NCI-H345 treated with DMSO at 0.1 percent for 48 hours (cell line): ENCODE measurements around the gene LSM4.
"Not testable (repeated sequence)": the region's sequence is repeated elsewhere in the genome, so short reads cannot be mapped to it uniquely, and the experiment has no call there.

ENCODE experiments used
- DNase-seq: peaks from one replicate; lab custom pipeline; 2025; ENCODE audit not compliant: unreplicated experiment; lab: John Stamatoyannopoulos, UW

LSM4 gene

GRCh38 chr19:18322759-18323460 is at the start of gene LSM4:
LSM4 (minus strand) TSS chr19:18323076; CDS start chr19:18323020, 56 bp downstream.
- DNase-seq = peak; percentile 87

DNA sequence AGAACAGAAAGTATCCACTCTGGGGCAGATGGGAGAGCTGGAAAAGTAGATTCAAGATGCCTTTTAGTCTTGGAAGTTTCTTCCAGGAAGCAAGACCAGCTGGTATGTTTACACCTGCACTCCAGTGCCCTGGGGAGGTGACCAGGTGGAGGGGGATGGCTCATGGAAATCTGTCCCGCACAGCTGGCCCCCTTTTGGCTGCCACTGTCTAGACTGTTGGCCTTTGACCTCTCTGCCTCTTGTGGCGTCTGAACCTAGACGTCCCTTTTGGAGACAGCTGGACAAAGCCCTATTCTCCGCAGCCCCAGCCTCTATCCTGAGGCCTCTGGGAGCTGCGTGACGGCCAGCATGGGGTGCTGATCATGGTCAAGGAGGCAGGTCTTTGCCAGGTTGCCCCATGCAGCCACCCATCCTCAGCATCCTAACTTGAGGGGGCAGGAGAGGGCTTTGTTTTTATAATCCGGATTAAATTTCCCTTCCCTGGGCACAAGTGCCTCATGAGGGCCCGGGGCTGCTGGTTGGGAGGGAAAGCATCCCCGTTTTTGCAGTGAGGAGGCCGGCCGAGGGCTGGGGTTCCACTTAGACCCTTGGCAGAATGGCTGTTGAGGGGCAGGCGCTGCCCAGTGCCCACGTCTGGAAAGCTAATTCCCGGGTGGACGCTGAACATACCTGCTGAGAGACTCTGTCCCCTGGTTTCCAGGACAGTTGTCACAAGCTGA is 45.8 kb upstream of the LSM4 start:
- DNase-seq = no peak

DNA sequence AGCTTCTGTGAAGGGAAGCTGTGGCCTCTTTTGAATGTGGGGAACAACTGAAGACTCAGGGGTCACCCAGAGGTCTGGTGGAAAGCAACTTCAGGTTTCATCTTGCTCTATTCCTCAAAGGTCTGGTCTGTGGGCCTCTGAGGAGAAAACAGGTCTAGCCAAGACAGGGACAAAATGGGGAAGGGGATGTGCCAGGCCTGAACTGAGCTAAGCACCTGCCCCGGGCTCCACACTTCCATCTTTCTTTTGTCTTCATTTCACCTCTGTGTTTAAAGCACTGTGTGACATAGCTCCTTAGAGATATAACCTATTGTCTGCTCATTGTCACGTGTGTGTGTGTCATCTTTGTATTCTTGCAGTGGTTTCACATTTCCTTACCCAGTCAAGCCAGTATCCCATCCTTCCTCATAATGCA is 43.2 kb upstream of the LSM4 start:
- no peak for DNase-seq

DNA sequence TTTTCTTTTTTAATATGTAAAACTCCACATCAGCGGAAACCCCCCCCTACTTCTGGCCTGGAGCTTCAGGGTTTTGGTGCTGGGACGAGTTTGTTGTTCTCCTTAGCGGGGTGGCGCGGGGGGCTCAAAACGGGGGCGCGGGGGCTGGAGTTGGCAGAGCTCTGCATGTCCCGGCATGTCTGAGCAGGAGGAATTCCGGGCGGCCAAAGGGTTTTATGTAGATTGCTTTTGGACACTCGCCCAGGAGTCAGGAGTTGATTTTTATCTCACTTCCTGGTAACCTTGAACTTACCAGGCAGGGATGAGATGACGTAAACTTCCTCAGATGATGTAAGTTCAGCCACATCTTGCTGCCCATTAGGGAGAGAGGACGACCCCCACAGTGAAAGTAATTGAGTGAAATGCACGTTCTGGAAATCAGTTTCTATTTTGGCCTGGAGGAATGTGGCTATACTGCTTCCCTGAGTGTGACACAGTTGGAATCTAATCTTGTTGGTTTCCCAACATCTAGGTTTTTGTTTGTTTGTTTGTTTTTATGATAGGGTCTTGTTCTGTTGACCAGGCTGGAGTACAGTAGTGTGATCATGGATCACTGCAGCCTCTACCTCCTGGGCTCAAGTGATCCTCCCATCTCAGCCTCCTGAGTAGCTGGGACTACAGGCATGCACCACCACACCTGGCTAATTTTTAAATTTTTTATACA is 42.1 kb upstream of the LSM4 start:
- DNase-seq = peak; percentile 40

DNA sequence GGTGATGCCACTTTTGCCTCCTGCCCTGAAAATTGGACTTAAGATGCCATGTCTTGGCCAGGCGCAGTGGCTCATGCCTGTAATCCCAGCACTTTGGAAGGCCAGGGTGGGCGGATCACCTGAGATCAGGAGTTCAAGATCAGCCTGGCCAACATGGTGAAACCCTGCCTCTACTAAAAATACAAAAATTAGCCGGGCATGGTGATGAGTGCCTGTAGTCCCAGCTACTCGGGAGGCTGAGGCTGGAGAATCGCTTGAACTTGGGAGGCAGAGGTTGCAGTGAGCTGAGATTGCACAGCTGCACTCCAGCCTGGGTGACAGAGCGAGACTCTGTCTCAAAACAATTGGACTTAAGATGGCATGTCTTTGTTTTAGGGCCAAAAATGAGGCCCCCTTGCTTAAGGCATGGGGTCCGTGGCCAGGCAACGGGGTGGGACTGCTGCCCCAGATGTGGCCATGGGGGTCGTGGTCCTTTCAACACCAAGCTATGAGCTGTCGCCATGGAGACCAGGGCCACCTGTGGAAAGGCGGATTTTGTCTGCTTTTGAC is 41.5 kb upstream of the LSM4 start:
- DNase-seq = not testable (repeated sequence)

- no peak for DNase-seq
Measured at GRCh38 chr19:18363787-18364186, 40.9 kb upstream of the LSM4 start.

DNA sequence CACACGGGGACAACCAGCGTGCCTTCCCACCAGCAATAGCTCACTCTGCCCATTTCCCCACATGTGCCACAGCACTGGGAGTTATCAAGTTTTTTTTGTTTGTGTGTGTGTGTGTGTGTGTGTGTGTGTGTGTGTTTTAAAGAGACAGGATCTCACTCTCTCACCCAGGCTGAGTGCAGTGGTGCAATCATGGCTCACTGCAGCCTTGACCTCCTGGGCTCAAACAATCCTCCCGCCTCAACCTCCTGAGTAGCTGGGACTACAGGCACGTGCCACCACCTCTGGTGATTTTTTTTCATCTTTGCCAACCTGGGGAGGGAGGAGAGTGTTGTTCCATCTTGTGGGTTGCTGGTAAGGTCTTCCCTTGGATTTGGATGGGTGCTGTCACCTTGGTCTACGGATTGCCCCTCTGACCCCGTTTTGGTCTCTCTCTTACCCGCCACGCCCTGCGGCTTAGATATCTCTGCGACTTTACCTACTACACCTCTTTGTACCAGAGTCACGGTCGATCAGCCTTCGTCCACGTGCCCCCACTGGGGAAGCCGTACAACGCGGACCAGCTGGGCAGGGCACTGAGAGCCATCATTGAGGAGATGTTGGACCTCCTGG is 40.2 kb upstream of the LSM4 start:
- no peak for DNase-seq

- no peak for DNase-seq
Measured at GRCh38 chr19:18361646-18362045, 38.8 kb upstream of the LSM4 start.

DNA sequence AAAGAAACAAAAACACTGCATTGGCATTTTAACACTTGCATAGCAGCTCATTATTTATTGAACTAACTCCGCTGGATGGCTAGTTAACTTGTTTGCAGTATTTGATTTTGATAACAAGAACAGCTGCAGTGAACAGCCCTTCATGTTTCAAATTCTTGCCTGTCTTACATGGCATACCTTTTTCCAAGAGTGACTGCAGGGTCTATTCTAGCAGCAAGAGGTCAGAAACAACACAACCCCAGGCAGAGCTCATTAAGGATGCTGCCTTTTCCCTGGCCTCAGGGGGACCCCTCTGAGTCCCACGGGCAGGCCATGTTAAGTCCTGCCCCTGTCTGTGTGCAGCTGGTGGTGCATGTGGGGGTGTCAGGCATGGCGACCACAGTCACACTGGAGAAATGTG is 34.2 kb upstream of the LSM4 start:
- DNase-seq = no peak

DNA sequence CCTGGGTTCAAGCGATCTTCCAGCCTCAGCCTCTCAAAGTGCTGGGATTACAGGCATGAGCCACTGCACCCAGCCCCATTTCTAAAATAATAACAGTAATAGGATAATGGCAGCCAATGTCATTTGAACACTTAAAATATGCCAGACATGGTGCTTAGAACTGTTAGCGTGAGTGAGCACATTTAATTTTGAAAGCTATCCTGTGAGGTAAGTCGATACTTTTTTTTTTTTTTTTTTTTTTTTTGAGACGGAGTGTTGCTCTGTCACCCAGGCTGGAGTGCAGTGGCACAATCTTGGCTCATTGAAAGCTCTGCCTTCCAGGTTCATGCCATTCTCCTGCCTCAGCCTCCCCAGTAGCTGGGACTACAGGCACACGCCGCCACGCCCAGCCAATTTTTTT is 31.9 kb upstream of the LSM4 start:
- not testable (repeated sequence) for DNase-seq

GRCh38 chr19:18353378-18354005 is 30.6 kb upstream of the LSM4 start:
- no peak for DNase-seq

GRCh38 chr19:18351544-18351943 is 28.7 kb upstream of the LSM4 start:
- no peak for DNase-seq

DNA sequence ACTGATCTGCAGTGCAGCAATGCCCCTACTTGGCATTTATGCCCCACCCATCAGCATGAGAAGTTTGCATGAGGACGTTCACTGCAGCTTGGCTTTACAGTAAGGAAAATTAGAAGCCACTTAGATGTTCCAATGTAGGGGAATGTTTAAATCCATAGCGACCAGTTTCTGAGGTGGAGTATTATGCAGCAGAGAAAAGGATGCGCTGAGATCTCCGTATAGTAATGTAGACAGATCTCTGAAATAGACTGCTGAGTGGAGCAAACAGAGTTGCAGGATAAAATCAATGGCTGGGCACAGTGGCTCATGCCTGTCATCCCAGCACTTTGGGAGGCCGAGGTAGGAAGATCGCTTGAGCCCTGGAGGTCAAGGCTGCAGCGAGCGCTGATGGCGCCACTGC is 27.6 kb upstream of the LSM4 start:
- DNase-seq = no peak

- DNase-seq = no peak
Measured at GRCh38 chr19:18349524-18350128, 26.8 kb upstream of the LSM4 start.

DNA sequence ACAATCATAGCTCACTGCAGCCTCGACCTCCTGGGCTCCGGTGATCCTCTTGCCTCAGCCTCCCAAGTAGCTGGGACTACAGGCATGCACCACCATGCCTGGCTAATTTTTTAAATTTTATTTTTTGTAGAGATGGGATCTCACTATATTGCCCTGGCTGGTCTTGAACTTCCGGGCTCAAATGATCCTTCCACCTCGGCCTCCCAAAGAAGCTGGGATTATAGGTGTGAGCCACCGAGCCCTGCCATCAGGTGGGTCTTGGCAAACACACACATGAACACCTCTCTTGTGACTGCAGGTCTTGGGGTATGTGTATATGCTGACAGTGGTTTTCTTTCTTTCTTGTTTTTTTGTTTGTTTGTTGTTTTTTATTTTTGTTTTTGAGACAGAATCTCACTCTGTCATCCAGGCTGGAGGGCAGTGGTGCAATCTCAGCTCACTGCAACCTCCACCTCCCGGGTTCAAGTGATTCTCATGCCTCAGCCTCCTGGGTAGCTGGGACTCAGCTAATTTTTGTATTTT is 26.0 kb upstream of the LSM4 start:
- DNase-seq = not testable (repeated sequence)

- DNase-seq = no peak
Measured at GRCh38 chr19:18348171-18348570, 25.3 kb upstream of the LSM4 start.

DNA sequence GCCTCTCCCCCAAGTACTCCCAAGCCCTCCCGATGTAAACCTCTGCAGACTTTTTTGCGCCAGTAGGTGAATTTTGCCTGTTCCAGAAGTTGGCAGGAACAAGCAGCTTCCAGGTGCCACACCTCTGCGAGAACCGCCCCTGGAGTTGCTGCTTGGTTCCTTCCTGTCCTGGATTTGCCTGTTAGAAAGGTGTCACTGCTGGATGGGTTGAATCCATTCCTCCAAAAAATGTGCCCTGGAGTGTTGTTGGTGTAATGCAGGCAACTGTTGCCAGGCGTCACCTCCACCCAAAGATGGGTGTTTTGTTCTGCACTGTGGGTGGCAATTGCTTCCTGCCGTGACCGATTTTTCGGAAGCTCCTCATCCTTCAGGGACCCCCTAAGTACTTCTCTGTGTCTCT is 23.2 kb upstream of the LSM4 start:
- no peak for DNase-seq

DNA sequence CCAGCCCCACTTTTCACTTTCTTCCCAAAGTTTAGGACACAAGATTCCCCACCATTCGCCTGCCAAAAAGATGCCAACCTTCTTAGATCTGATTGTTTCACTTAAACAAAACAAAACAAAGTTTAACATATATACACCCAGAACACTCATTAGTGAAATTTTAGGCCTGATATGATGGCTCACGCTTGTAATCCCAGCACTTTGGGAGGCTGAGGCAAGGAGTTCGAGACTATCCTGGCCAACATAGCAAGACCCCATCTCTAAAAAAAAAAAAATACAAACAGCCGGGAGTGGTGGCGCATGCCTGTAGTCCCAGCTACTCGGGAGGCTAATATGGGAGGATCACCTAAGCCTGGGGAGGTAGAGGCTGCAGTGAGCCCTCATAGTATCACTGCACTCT is 22.4 kb upstream of the LSM4 start:
- DNase-seq = no peak

- no peak for DNase-seq
Measured at GRCh38 chr19:18344582-18344950, 21.7 kb upstream of the LSM4 start.

- DNase-seq = no peak
Measured at GRCh38 chr19:18342090-18342632, 19.3 kb upstream of the LSM4 start.
